Type B pancreatic cell (in vitro differentiated cells): ENCODE measurements around the gene FMN1. TPM values are rescaled to one million over a fixed set of nuclear protein-coding genes. Genes with fewer than 3 reads are reported as not detected.

Source experiments
- DNase-seq: peaks from one replicate; pipeline ENCODE4 v3.0.0; 2021; ENCODE audit warnings: mixed read lengths; ENCODE audit not compliant: unreplicated experiment; ENCODE audit errors: extremely low spot score
- H3K27ac Mint-ChIP-seq: 2 replicates; pipeline ENCODE4 v1.8.0; 2021; ENCODE audit warnings: mild to moderate bottlenecking, mixed read lengths
- H3K27me3 Mint-ChIP-seq: 2 replicates; pipeline ENCODE4 v1.8.0; 2021; ENCODE audit warnings: mixed read lengths
- H3K36me3 Mint-ChIP-seq: 2 replicates; pipeline ENCODE4 v1.8.0; 2021; ENCODE audit warnings: mixed read lengths
- H3K4me1 Mint-ChIP-seq: one replicate; pipeline ENCODE4 v1.8.0; 2021; ENCODE audit warnings: mixed read lengths; ENCODE audit not compliant: unreplicated experiment
- H3K4me3 Mint-ChIP-seq: 2 replicates; pipeline ENCODE4 v1.8.0; 2021; ENCODE audit warnings: mild to moderate bottlenecking, mixed read lengths
- H3K9me3 Mint-ChIP-seq: 2 replicates; pipeline ENCODE4 v1.8.0; 2021; ENCODE audit warnings: mixed read lengths
- CTCF ChIP-seq: fragments of 200-600 bp; sonication (generic); conservative IDR thresholded peaks from 2 replicates; pipeline ENCODE4 v1.5.0; 2021; ENCODE audit warnings: antibody characterized with exemption, mild to moderate bottlenecking
- total RNA-seq: library from RNA; stranded (reverse); gene quantifications from 2 replicates; pipeline ENCODE4 v1.2.1, GENCODE V29; 2021; ENCODE audit warnings: low replicate concordance

FMN1 gene
- total RNA-seq, 1 donor from 2014 or later = 22.1 TPM

GRCh38 chr15:32878869-32879805, 315.4 kb downstream of the FMN1 start:
- peaks cover 4% of the 10 kb centered on the region for H3K36me3 Mint-ChIP-seq
- H3K9me3 Mint-ChIP-seq = no peaks in the 10 kb centered on the region
- DNase-seq = no peak
- no peak overlapping the region for H3K27ac Mint-ChIP-seq
- no peak for TF ChIP-seq CTCF
- peaks cover 12% of the 10 kb centered on the region for H3K4me1 Mint-ChIP-seq
- no peak overlapping the region for H3K4me3 Mint-ChIP-seq
- no peaks in the 10 kb centered on the region for H3K27me3 Mint-ChIP-seq

- Mint-ChIP-seq H3K27me3 (no peaks in the 10 kb centered on the region), H3K4me3 (no peak overlapping the region), H3K27ac (no peak overlapping the region), H3K4me1 (peaks cover 14% of the 10 kb centered on the region), H3K9me3 (no peaks in the 10 kb centered on the region), H3K36me3 (peaks cover 4% of the 10 kb centered on the region)
- no peak for DNase-seq
- no peak for TF ChIP-seq CTCF
Measured at GRCh38 chr15:32878342-32878741, 316.2 kb downstream of the FMN1 start.

DNA sequence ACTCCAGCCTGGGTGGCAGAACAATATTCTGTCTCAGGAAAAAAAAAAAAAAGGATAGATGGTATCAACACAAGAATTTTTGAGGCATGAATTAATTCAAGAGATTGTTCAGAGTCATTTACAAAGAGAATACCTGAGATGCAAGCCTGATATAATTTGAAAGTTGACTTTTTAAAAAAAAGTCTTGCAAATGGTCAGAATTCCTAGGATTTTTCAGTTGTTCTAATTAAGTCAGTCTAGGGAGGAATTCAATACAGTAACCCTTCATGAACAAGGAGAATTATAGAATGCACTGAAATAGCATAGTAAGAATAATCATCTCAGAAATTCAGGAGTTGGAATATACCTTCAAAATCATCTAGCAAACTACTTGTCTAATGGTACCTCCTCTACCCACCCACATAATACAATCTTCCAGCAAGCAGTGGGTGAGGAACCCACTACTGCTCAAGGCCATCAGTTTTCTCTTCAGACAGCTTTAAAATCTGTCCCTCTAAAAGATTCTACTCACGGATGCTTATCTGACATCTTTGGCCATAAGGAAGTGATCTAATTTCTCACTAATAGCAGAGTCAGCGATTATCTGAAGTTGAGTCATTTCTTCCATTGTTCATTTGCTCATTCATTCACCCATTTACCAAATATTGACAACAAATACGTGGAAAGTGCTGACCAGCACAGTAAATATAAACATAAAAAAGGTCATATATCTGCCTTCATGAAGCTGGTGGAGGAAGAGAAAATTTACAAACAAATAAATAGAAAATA, 317.1 kb downstream of the FMN1 start:
- no peaks in the 10 kb centered on the region for H3K9me3 Mint-ChIP-seq
- peaks cover 4% of the 10 kb centered on the region for H3K36me3 Mint-ChIP-seq
- no peaks in the 10 kb centered on the region for H3K27me3 Mint-ChIP-seq
- DNase-seq = no peak
- peaks cover 23% of the 10 kb centered on the region for H3K4me1 Mint-ChIP-seq
- no peak for TF ChIP-seq CTCF
- H3K27ac Mint-ChIP-seq = no peak overlapping the region
- no peak overlapping the region for H3K4me3 Mint-ChIP-seq

GRCh38 chr15:32873284-32874114, 321.0 kb downstream of the FMN1 start:
- Mint-ChIP-seq H3K4me3 (no peak overlapping the region), H3K36me3 (peaks cover 4% of the 10 kb centered on the region), H3K4me1 (peaks cover 24% of the 10 kb centered on the region), H3K27ac (no peak overlapping the region), H3K27me3 (no peaks in the 10 kb centered on the region), H3K9me3 (no peaks in the 10 kb centered on the region)
- DNase-seq = no peak
- TF ChIP-seq CTCF = no peak

DNA sequence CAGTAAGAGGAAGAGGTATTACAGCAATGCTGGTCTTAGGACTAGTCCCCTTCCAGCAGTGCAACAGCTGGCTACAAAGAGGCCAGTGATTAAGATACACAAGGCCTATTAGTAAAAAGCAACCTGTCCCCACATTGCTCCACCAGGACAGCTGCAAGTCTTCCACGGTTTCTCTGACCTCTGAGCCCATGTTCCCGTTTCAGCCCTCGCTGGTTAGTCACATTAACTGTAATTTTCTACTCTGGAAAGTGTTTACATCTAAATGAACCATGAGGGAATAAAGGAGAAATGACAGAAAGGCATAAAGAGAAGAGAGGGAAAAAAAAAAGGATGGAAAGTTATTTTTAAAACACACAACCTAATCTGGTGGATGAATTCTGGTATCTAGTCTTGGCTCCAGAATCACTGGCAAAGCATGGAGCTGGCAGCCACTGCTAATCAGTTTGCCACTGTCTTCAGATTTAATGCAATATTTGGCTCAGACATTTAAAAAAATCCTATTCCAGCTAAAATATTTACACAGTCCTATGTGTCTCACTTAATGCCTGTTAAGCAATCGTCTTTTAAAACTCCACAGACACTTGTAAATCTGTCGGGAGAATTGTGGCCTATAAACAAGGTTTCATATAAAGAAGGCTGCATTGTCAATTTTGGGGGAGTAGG, 321.8 kb downstream of the FMN1 start:
- no peaks in the 10 kb centered on the region for H3K9me3 Mint-ChIP-seq
- peaks cover 2% of the 10 kb centered on the region for H3K36me3 Mint-ChIP-seq
- H3K27ac Mint-ChIP-seq = no peak overlapping the region
- H3K4me3 Mint-ChIP-seq = no peak overlapping the region
- no peak for DNase-seq
- no peaks in the 10 kb centered on the region for H3K27me3 Mint-ChIP-seq
- peaks cover 20% of the 10 kb centered on the region for H3K4me1 Mint-ChIP-seq
- no peak for TF ChIP-seq CTCF
